Natural killer cell (primary cell): ENCODE data around the gene CLCN2. TPM values are rescaled to one million over a fixed set of nuclear protein-coding genes. Genes with fewer than 3 reads are reported as not detected.

Experiments used
- ATAC-seq, 3 donors: fragments of 150-1000 bp in 2 of 3; fragments of 200-7000 bp in 1 of 3; cut with Tn5 transposase; 1 replicate in 1 of 3; 2 replicates in 2 of 3; pipeline ENCODE4 v1.10.0; 2021; ENCODE audit warnings: mild to moderate bottlenecking in 2 of 3, moderate library complexity in 2 of 3
- DNase-seq, 2 donors: peaks; one replicate each; pipeline versions ENCODE4 v3.0.0 to v3.0.0-alpha.2; 2013 to 2021; ENCODE audit warnings: mixed read lengths in 1 of 2
- H3K27ac ChIP-seq: one replicate; pipeline ENCODE4 v1.5.1; 2013; ENCODE audit warnings: mild to moderate bottlenecking, low read length
- H3K27me3 ChIP-seq: one replicate; pipeline ENCODE4 v1.6.1; 2013; ENCODE audit warnings: low read length; ENCODE audit not compliant: control insufficient read depth, insufficient read depth
- H3K36me3 ChIP-seq: one replicate; pipeline ENCODE4 v1.6.1; 2013; ENCODE audit warnings: low read length; ENCODE audit not compliant: control insufficient read depth, insufficient read depth
- H3K4me1 ChIP-seq: one replicate; pipeline ENCODE4 v1.6.1; 2013; ENCODE audit warnings: low read length; ENCODE audit not compliant: control insufficient read depth, insufficient read depth
- H3K4me3 ChIP-seq: one replicate; pipeline ENCODE4 v1.5.1; 2013; ENCODE audit warnings: low read length
- H3K9me3 ChIP-seq: one replicate; pipeline ENCODE4 v1.6.1; 2013; ENCODE audit warnings: low read length; ENCODE audit not compliant: control insufficient read depth, insufficient read depth
- H3K27ac Mint-ChIP-seq, 2 donors: one replicate each; pipeline ENCODE4 v1.8.0; 2022; ENCODE audit warnings: mild to moderate bottlenecking in 2 of 2, mixed read lengths in 2 of 2, moderate library complexity in 1 of 2
- H3K27me3 Mint-ChIP-seq, 2 donors: one replicate each; pipeline ENCODE4 v1.8.0; 2022; ENCODE audit warnings: low read depth in 2 of 2, mixed read lengths in 2 of 2
- H3K36me3 Mint-ChIP-seq: one replicate; pipeline ENCODE4 v1.8.0; 2022; ENCODE audit warnings: mixed read lengths
- H3K4me1 Mint-ChIP-seq, 2 donors: one replicate each; pipeline ENCODE4 v1.8.0; 2022; ENCODE audit warnings: mixed read lengths in 2 of 2
- H3K4me3 Mint-ChIP-seq: one replicate; pipeline ENCODE4 v1.8.0; 2022; ENCODE audit warnings: mild to moderate bottlenecking, moderate library complexity, mixed read lengths
- H3K9me3 Mint-ChIP-seq, 2 donors: one replicate each; pipeline ENCODE4 v1.8.0; 2022; ENCODE audit warnings: mixed read lengths in 2 of 2
- CTCF ChIP-seq: fragments of 200-600 bp; IDR thresholded peaks from one replicate; pipeline ENCODE4 v1.8.0; 2022; ENCODE audit warnings: antibody characterized with exemption
- WGBS: methylation state at CpG from one replicate; pipeline ENCODE4 v1.1.7; 2013; ENCODE audit warnings: missing lambda C conversion rate; ENCODE audit not compliant: insufficient coverage; 5-methylcytosine and 5-hydroxymethylcytosine counted together
- intact Hi-C: fragments of 100-400 bp; cut with micrococcal nuclease; formaldehyde crosslinking; loops from one replicate; pipeline ENCODE4 v1.14.2; 2022
- total RNA-seq, 4 donors: library from RNA; stranded (reverse); fragments of 120-200 nt in 1 of 4; gene quantifications; one replicate each; pipeline versions ENCODE4 v1.2.3 to v1.2.4, GENCODE V29; 2013 to 2022

CLCN2 gene
- total RNA-seq, 3 donors from 2014 or later (not counting 1 experiment from before 2014, with no cell fraction given): 7.8 to 8.2 (median 8.1) TPM

- Histone ChIP-seq H3K4me1 (no peaks in the 10 kb centered on the region), H3K27ac (no peak overlapping the region), H3K36me3 (peaks cover 2% of the 10 kb centered on the region), H3K4me3 (no peak overlapping the region), H3K27me3 (no peaks in the 10 kb centered on the region), H3K9me3 (no peaks in the 10 kb centered on the region)
- no peak overlapping the region for H3K4me3 Mint-ChIP-seq
- no peak for TF ChIP-seq CTCF
- no peaks in the 10 kb centered on the region for H3K9me3 Mint-ChIP-seq
- DNase-seq (no peak), ATAC-seq (no peak)
- H3K36me3 Mint-ChIP-seq: no peaks in the 10 kb centered on the region
- 92% methylated on average over 4 of the region's 4 CpGs for WGBS
- H3K4me1 Mint-ChIP-seq: peaks cover 0 to 4% of the 10 kb centered on the region in 2 donors
- H3K27me3 Mint-ChIP-seq: no peaks in the 10 kb centered on the region
- intact Hi-C loops: no loop called here
- no peak overlapping the region for H3K27ac Mint-ChIP-seq
These were observed 13.4 kb downstream of the CLCN2 start for GRCh38 chr3:184348057-184348382.

- H3K27me3 Mint-ChIP-seq: no peaks in the 10 kb centered on the region
- Histone ChIP-seq H3K27ac (no peak overlapping the region), H3K4me1 (no peaks in the 10 kb centered on the region), H3K36me3 (peaks cover 2% of the 10 kb centered on the region), H3K27me3 (no peaks in the 10 kb centered on the region), H3K9me3 (no peaks in the 10 kb centered on the region), H3K4me3 (no peak overlapping the region)
- no peak for ATAC-seq
- no peak for DNase-seq
- no peak overlapping the region for H3K27ac Mint-ChIP-seq
- H3K9me3 Mint-ChIP-seq: no peaks in the 10 kb centered on the region
- H3K4me3 Mint-ChIP-seq: no peak overlapping the region
- TF ChIP-seq CTCF: no peak
- H3K4me1 Mint-ChIP-seq: peaks cover 0 to 4% of the 10 kb centered on the region in 2 donors
- H3K36me3 Mint-ChIP-seq: no peaks in the 10 kb centered on the region
- intact Hi-C loops: no loop called here
- WGBS: 80% methylated on average over 11 of the region's 12 CpGs
These were observed 13.9 kb downstream of the CLCN2 start for GRCh38 chr3:184347321-184348056.

GRCh38 chr3:184346480-184347190, 14.8 kb downstream of the CLCN2 start:
- no peak overlapping the region for H3K27ac ChIP-seq
- no peaks in the 10 kb centered on the region for H3K9me3 Mint-ChIP-seq
- WGBS: 94% methylated on average over 20 of the region's 20 CpGs
- no peak for ATAC-seq
- H3K4me1 Mint-ChIP-seq: peaks cover 0 to 4% of the 10 kb centered on the region in 2 donors
- intact Hi-C loops: no loop called here
- H3K9me3 ChIP-seq: no peaks in the 10 kb centered on the region
- no peak overlapping the region for H3K27ac Mint-ChIP-seq
- peaks cover 5% of the 10 kb centered on the region for H3K36me3 ChIP-seq
- no peaks in the 10 kb centered on the region for H3K4me1 ChIP-seq
- H3K27me3 Mint-ChIP-seq: no peaks in the 10 kb centered on the region
- no peak overlapping the region for H3K4me3 Mint-ChIP-seq
- DNase-seq: no peak
- no peaks in the 10 kb centered on the region for H3K36me3 Mint-ChIP-seq
- no peak for TF ChIP-seq CTCF
- H3K4me3 ChIP-seq: no peak overlapping the region
- no peaks in the 10 kb centered on the region for H3K27me3 ChIP-seq
